Measurements from ENCODE around the gene ESYT2.

ESYT2 gene

DNA sequence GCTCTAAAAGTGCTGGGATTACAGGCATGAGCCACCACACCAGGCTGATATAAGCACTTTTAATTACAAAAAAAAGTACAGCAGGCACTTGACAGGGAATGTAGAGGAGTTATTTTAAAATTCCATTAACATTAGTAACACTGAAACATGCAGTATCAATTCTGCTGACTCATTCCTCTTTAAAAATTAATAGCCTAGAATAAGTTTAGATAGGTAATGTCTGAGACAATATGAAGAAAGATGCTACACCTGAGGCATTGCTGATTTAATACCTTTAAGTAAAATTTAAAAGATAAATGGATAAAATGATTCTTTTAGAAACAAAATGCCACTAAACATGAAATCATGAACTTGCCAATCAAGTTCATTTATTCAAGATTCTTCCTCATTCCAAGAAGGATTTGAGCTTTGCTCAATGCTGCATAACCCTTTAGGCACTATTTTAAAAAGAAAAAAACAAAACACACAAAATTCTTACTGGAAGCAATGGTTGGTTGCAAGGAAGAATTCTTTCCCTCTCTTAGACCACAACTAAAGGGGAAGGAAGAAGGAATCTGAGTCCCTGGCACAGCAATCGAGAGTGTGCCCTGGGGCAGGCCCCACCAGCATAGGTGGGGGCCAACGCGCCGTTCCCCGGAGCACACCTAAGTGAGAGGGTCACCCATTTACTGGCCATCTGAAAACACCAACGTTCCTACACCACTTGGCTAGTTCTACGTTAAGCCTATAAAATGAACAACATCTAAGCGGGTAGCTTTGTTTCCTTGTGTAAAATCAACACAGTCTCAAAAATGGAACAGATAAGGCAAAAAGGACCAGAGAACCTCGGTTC, 26.6 kb downstream of the ESYT2 start:
- DNase-seq: no peak

DNA sequence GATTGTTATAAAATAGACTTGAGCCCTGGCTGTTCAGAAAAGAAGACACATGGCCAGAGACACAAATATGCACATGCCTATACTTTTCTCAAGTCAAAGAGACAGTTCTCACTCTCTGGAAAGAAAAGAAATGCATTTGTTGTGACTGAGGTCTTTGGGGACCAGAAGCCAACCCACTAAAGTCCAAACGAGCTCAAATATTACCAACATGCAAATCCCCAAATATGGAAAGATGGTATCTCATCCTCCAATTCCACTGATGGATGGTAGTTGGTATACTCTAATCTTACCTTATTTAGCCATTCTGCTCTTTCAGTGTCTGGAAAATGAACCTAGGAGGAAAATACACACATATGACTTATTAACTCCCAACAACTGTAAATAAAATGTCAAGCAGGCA, 30.6 kb downstream of the ESYT2 start:
- DNase-seq: no peak

DNA sequence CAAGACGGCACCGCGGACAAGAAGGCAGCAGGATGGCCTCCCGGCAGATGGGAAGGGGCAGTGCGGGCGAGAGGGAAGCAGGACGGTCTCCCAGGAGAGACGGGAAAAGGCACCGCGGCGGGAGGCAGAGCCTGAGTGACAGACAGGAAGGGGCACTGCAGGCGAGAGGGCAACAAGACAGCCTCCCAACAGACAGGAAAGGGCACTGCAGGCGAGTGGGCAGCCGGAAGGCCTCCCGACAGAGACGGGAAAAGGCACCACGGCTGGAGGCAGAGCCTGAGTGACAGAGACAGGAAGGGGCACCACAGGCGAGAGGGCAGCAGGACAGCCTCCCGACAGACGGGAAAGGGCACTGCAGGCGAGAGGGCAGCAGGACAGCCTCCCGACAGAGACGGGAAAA, 32.6 kb downstream of the ESYT2 start:
- DNase-seq: no peak

GRCh38 chr7:158795272-158795671, 34.0 kb downstream of the ESYT2 start:
- no peak for DNase-seq

- no peak for DNase-seq
These were observed 38.2 kb downstream of the ESYT2 start for GRCh38 chr7:158791107-158791506.

GRCh38 chr7:158789842-158790241, 39.5 kb downstream of the ESYT2 start:
- no peak for DNase-seq

- DNase-seq: no peak
These were observed 42.4 kb downstream of the ESYT2 start for GRCh38 chr7:158786898-158787297.

GRCh38 chr7:158784270-158784669, 45.0 kb downstream of the ESYT2 start:
- DNase-seq: no peak

GRCh38 chr7:158783595-158783994, 45.7 kb downstream of the ESYT2 start:
- no peak for DNase-seq

- DNase-seq: peak; percentile 27 to 36
These were observed 46.4 kb downstream of the ESYT2 start for GRCh38 chr7:158782761-158783401.

DNA sequence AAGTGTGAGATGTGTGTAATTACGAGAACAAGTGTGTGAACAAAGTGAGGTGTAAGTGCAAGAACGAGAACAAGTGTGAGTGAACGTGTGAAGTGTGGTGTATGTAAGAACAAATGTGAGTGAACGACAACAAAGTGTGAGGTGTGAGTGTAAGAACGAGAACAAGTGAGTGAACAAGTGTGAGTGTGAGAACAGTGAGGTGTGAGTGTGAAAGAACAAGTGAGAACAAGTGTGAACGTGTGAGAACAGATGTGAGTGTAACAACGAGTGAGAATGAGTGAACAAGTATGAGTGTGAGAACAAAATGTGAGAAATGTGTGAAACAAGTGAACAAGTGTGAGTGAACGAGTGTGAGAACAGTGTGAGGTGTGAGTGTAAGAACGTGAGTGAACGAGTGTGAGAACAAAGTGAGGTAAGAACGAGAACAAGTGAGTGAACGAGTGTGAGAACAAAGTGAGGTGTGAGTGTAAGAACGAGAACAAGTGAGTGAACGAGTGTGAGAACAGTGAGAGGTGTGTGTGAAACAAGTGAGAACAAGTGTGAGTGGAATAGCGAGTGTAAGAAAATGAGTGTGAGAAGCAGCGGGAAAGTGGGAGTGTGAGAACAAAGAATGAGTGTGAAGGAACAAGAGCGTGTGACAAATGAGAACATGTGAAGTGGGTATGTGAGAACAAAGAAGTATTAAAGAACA, 47.2 kb downstream of the ESYT2 start:
- no peak for DNase-seq

DNA sequence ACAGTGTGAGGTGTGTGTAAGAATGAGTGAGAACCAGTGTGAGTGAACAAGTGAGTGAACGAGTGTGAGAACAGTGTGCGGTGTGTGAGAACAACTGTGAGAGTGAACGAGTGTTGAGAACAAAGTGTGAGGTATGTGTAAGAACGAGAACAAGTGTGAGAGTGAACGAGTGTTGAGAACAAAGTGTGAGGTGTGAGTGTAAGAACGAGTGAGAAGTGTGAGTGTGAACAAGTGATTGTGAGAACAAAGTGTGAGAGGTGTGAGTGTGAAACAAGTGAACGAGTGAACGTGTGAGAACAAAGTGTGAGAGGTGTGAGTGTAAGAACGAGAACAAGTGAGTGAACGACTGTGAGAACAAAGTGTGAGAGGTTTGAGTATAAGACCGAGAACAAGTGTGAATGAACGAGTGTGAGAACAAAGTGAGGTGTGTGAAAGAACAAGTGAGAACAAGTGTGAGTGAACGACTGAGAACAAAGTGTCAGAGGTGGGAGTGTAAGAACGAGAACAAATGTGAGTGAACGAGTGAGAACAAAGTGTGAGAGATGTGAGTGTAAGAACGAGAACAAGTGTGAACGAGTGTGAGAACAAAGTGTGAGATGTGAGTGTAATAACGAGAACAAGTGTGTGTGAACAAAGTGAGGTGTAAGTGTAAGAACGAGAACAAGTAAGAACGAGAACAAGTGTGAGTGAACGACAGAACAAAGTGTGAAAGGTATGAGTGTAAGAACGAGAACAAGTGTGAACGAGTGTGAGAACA, 47.9 kb downstream of the ESYT2 start:
- no peak for DNase-seq

- peak in 1 of 2 donors; percentile 29 for DNase-seq
These were observed 50.0 kb downstream of the ESYT2 start for GRCh38 chr7:158779061-158780000.

- no peak for DNase-seq
These were observed 50.8 kb downstream of the ESYT2 start for GRCh38 chr7:158778471-158778870.

DNA sequence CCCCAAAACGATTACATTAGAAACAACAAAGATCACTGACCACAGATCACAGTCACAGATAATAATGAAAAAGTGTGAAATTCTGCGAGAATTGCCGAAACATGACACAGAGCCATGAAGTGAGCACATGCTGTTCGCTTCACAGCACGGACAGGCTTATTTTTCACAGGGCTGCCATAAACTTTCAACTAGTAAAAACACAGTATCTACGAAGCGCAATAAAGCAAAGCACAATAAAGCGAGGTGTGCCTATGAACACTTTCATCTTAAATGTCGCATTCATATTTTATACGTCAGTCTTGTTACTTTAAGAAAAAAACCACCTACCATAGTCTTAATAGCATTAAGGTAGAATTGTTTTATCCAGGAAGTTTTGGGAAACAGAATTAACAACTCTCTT, 51.5 kb downstream of the ESYT2 start:
- DNase-seq: no peak

DNA sequence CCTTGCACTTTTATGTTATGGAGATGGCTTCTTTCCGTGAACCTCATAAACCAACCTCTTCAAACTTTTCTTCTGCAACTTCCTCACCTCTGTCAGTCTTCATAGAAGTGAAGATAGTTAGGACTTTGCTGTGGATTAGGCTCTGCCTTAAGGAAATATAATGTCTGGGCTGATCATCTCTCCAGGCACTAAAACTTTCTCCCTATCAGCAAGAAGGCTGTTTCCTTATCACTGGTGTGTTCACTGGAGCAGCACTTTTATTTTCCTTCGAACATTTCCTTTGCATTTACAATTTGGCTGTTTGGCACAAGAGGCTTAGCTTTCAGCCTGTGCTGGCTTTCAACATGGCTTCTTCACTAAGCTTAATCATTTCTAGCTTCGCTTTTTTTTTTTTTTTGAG, 52.8 kb downstream of the ESYT2 start:
- DNase-seq: no peak

GRCh38 chr7:158774952-158775351, 54.4 kb downstream of the ESYT2 start:
- DNase-seq: no peak

GRCh38 chr7:158772916-158773315, 56.4 kb downstream of the ESYT2 start:
- DNase-seq: no peak

GRCh38 chr7:158771213-158771834, 58.0 kb downstream of the ESYT2 start:
- DNase-seq: no peak

- DNase-seq: no peak
These were observed 61.6 kb downstream of the ESYT2 start for GRCh38 chr7:158767707-158768106.

DNA sequence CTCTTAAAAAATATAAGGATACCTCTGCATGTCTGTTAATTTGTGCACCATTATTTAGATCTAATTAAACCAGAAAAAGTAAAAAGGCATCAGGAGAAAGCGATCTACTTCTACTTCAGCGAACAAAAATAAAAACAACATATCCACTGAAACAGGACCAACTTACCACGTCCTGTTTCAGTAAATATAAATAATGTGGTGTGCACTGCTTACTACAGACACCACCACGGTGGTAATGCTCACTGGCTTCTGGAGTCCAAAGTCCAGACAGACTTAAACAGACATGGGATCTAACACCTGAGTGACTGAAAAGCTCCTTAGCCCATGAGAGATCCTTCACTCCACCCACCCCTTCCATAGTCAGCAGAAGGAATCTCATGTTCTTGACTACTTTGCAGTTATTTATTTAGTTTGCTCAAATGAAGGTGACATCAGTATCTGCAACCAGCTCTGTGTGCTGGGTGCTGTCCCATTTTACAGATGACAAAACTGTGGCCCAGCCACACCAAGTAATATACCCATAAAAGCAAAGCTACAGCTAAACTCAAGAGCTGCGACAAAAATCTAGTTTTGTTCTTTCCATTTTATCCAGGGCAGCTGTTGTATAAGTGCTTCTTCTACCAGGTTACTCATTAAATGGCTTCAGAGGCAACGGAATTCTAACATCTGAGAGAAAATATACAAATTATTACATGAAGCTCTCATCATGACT, 62.6 kb downstream of the ESYT2 start:
- no peak for DNase-seq

All from CD4-positive, alpha-beta T cell treated with Interferon alpha-2 for 1 hour (primary cell).